Loucy (cell line): ENCODE data around the gene DNAH14.

Experiments
- H2AFZ ChIP-seq: fragments of 200-600 bp; sonication (generic); 2 replicates; pipeline ENCODE4 v1.6.0; 2016; ENCODE audit warnings: antibody characterized with exemption, mild to moderate bottlenecking, low read length, moderate library complexity
- H3F3A ChIP-seq: fragments of 200-600 bp; 2 replicates; pipeline ENCODE4 v1.6.0; 2016; ENCODE audit warnings: antibody characterized with exemption, low read depth, mild to moderate bottlenecking
- H3K27me3 ChIP-seq: fragments of 200-600 bp; sonication (generic); 2 replicates; pipeline ENCODE4 v1.6.1; 2014; ENCODE audit warnings: low read length, mild to moderate bottlenecking; ENCODE audit not compliant: insufficient read depth, poor library complexity, severe bottlenecking
- H3K36me3 ChIP-seq: fragments of 200-600 bp; sonication (generic); 2 replicates; pipeline ENCODE4 v1.6.1; 2016; ENCODE audit warnings: low read length; ENCODE audit not compliant: insufficient read depth
- H3K4me1 ChIP-seq: fragments of 200-600 bp; sonication (generic); 2 replicates; pipeline ENCODE4 v1.5.1; 2014; ENCODE audit warnings: low read length, mild to moderate bottlenecking; ENCODE audit not compliant: insufficient read depth, poor library complexity, severe bottlenecking
- H3K4me2 ChIP-seq: fragments of 200-600 bp; sonication (generic); 2 replicates; pipeline ENCODE4 v1.6.0; 2014; ENCODE audit warnings: antibody characterized with exemption, low read length, low read depth, mild to moderate bottlenecking; ENCODE audit not compliant: poor library complexity, severe bottlenecking
- H3K4me3 ChIP-seq: fragments of 200-600 bp; sonication (generic); 2 replicates; pipeline ENCODE4 v1.5.1; 2014; ENCODE audit warnings: low read length, mild to moderate bottlenecking, mixed read lengths; ENCODE audit not compliant: poor library complexity, severe bottlenecking
- H3K79me2 ChIP-seq: fragments of 200-600 bp; sonication (generic); 2 replicates; pipeline ENCODE4 v1.6.1; 2014; ENCODE audit warnings: low read length; ENCODE audit not compliant: insufficient read depth
- H3K9ac ChIP-seq: fragments of 200-600 bp; sonication (generic); 2 replicates; pipeline ENCODE4 v1.6.0; 2014; ENCODE audit warnings: mild to moderate bottlenecking, low read depth, low read length, moderate library complexity; ENCODE audit not compliant: poor library complexity, severe bottlenecking
- H3K9me2 ChIP-seq: fragments of 200-600 bp; sonication (generic); replicated peaks from 2 replicates; pipeline ENCODE4 v1.6.1; 2016; ENCODE audit warnings: low read depth, low read length, mixed read lengths
- H3K9me3 ChIP-seq: fragments of 200-600 bp; sonication (generic); 2 replicates; pipeline ENCODE4 v1.6.1; 2014; ENCODE audit warnings: mild to moderate bottlenecking, antibody characterized with exemption, low read length, low read depth; ENCODE audit not compliant: insufficient read depth
- H4K20me1 ChIP-seq: fragments of 200-600 bp; sonication (generic); 2 replicates; pipeline ENCODE4 v1.6.0; 2014; ENCODE audit warnings: antibody characterized with exemption, low read length, mild to moderate bottlenecking; ENCODE audit not compliant: insufficient read depth, poor library complexity, severe bottlenecking
- CTCF ChIP-seq: fragments of 200-600 bp; sonication (generic); conservative IDR thresholded peaks from 2 replicates; pipeline ENCODE4 v1.5.1; 2014; ENCODE audit warnings: mild to moderate bottlenecking, antibody characterized with exemption, low read length
- EZH2phosphoT487 ChIP-seq: fragments of 200-600 bp; IDR thresholded peaks from 2 replicates; pipeline ENCODE4 v1.6.1; 2018; ENCODE audit warnings: antibody characterized with exemption, mild to moderate bottlenecking, moderate library complexity, borderline replicate concordance

The DNAH14 gene

DNA sequence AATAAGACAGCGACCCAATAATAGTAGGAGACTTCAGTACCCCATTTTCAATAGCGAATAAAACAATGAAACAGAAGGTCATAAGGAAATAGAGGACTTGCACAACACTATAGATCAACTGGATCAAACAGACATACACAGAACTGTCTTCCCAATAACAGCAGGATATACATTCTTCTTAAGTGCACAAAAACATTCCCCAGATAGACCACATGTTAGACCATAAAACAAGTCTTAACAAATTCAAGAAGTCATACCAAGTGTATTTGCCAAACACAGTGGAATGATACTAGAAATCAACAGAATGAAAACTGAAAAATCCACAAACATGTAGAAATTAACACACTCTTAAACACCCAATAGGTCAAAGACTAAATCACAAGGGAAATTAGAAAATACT, 420.4 kb downstream of the DNAH14 start:
- no peaks in the 10 kb centered on the region for H3K79me2 ChIP-seq
- TF ChIP-seq CTCF (no peak), EZH2phosphoT487 (no peak)

GRCh38 chr1:225350872-225351271, 421.4 kb downstream of the DNAH14 start:
- no peaks in the 10 kb centered on the region for H3K9me2 ChIP-seq
- no peak overlapping the region for H3K4me3 ChIP-seq

More for the DNA sequence above, 420.4 kb downstream of the DNAH14 start:
- Histone ChIP-seq H3K27me3 (no peaks in the 10 kb centered on the region), H3K9me3 (peaks cover 8% of the 10 kb centered on the region), H3F3A (no peaks in the 10 kb centered on the region), H3K9ac (no peak overlapping the region), H3K36me3 (no peaks in the 10 kb centered on the region), H3K9me2 (no peaks in the 10 kb centered on the region), H2AFZ (no peak overlapping the region), H3K4me1 (peaks cover 13% of the 10 kb centered on the region), H3K4me2 (no peak overlapping the region), H3K4me3 (no peak overlapping the region), H4K20me1 (no peaks in the 10 kb centered on the region)

GRCh38 chr1:225354906-225355305, 425.4 kb downstream of the DNAH14 start:
- Histone ChIP-seq H3K9me2 (no peaks in the 10 kb centered on the region), H4K20me1 (no peaks in the 10 kb centered on the region), H2AFZ (no peak overlapping the region), H3K79me2 (no peaks in the 10 kb centered on the region), H3K36me3 (no peaks in the 10 kb centered on the region), H3K27me3 (no peaks in the 10 kb centered on the region), H3K4me3 (no peak overlapping the region), H3F3A (no peaks in the 10 kb centered on the region), H3K4me2 (no peak overlapping the region), H3K9me3 (no peaks in the 10 kb centered on the region), H3K9ac (no peak overlapping the region), H3K4me1 (no peaks in the 10 kb centered on the region)
- TF ChIP-seq CTCF = no peak
- TF ChIP-seq EZH2phosphoT487 = no peak

More at GRCh38 chr1:225350872-225351271, 421.4 kb downstream of the DNAH14 start:
- Histone ChIP-seq H3K36me3 (no peaks in the 10 kb centered on the region), H3K9me3 (peaks cover 8% of the 10 kb centered on the region), H3K79me2 (no peaks in the 10 kb centered on the region), H3K4me2 (no peak overlapping the region), H3K27me3 (no peaks in the 10 kb centered on the region), H3K4me1 (peaks cover 13% of the 10 kb centered on the region), H2AFZ (no peak overlapping the region), H3K9ac (no peak overlapping the region), H3F3A (no peaks in the 10 kb centered on the region), H4K20me1 (no peaks in the 10 kb centered on the region)
- no peak for TF ChIP-seq EZH2phosphoT487

DNA sequence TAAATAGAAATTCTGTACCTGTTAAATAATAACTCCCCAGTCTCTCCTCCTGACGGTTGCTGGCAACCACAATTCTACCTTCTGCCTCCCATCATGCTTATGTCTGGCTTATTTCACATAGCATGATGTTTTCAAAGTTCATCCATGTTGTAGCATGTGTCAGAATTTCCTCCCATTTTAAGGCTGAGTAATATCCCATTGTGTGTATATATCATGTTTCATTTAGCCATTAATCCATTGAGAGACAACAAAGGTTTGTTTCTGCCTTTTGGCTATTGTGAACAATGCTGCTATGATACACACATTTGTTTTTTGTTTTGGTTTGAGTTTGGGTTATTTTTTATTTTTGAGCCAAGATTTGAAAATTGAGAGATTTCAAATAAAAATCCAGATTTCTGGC, 426.4 kb downstream of the DNAH14 start:
- no peak for TF ChIP-seq CTCF
- no peak for TF ChIP-seq EZH2phosphoT487
- no peaks in the 10 kb centered on the region for H3K79me2 ChIP-seq

More for the DNA sequence above, 426.4 kb downstream of the DNAH14 start:
- H3K4me1 ChIP-seq = no peaks in the 10 kb centered on the region
- no peaks in the 10 kb centered on the region for H4K20me1 ChIP-seq
- no peaks in the 10 kb centered on the region for H3K36me3 ChIP-seq
- no peak overlapping the region for H3K9ac ChIP-seq
- no peak overlapping the region for H3K4me3 ChIP-seq
- no peak overlapping the region for H2AFZ ChIP-seq
- H3K9me2 ChIP-seq = no peaks in the 10 kb centered on the region
- no peak overlapping the region for H3K4me2 ChIP-seq
- H3K27me3 ChIP-seq = no peaks in the 10 kb centered on the region
- no peaks in the 10 kb centered on the region for H3K9me3 ChIP-seq
- H3F3A ChIP-seq = no peaks in the 10 kb centered on the region
